ENCODE data around the gene GJB4.

The GJB4 gene

DNA sequence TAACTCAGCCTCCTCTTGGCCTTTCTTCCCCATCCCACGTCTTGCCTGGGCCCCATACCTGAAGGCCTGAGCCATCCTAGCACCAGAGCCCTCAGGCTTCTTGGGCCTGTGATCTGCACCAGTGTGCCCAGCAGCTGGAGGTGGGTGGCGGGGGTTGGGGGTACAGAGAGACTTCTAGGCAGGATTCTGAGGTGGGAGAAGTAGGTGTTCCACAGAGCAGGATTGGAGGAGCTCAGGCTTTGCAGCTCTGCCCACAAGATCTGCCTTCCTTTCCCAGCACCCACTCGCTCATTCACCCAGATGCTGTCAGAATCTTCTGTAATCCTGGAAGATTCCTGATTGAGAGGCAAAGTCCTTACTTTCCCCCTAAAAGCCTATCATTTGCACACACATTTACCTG is 14.7 kb upstream of the GJB4 start:
- no peak overlapping the region for H2AFZ ChIP-seq (ENCODE audit: low read depth)
- H4K20me1 ChIP-seq (ENCODE audit: insufficient read depth) = no peaks in the 10 kb centered on the region
- no peak overlapping the region for H3K4me2 ChIP-seq
- H3K4me1 ChIP-seq (ENCODE audit: low read depth, poor library complexity, severe bottlenecking) = no peaks in the 10 kb centered on the region
- H3K4me3 ChIP-seq (IDR thresholded peaks at IDR 0.05; ENCODE audit: insufficient read depth, low read depth, low read length) = no peak overlapping the region
- TF ChIP-seq, protein P1, sequence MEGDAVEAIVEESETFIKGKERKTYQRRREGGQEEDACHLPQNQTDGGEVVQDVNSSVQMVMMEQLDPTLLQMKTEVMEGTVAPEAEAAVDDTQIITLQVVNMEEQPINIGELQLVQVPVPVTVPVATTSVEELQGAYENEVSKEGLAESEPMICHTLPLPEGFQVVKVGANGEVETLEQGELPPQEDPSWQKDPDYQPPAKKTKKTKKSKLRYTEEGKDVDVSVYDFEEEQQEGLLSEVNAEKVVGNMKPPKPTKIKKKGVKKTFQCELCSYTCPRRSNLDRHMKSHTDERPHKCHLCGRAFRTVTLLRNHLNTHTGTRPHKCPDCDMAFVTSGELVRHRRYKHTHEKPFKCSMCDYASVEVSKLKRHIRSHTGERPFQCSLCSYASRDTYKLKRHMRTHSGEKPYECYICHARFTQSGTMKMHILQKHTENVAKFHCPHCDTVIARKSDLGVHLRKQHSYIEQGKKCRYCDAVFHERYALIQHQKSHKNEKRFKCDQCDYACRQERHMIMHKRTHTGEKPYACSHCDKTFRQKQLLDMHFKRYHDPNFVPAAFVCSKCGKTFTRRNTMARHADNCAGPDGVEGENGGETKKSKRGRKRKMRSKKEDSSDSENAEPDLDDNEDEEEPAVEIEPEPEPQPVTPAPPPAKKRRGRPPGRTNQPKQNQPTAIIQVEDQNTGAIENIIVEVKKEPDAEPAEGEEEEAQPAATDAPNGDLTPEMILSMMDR (conservative IDR thresholded peaks at IDR 0.05; ENCODE audit: low read depth, low read length) = no peak
- H3K36me3 ChIP-seq (ENCODE audit: insufficient read depth) = no peaks in the 10 kb centered on the region
- H3K27ac ChIP-seq = no peak overlapping the region
- no peaks in the 10 kb centered on the region for H3K27me3 ChIP-seq (ENCODE audit: insufficient read depth, low read depth)
- H3K79me2 ChIP-seq (ENCODE audit: insufficient read depth, low read depth) = no peaks in the 10 kb centered on the region
- H3K9ac ChIP-seq = no peak overlapping the region

DNA sequence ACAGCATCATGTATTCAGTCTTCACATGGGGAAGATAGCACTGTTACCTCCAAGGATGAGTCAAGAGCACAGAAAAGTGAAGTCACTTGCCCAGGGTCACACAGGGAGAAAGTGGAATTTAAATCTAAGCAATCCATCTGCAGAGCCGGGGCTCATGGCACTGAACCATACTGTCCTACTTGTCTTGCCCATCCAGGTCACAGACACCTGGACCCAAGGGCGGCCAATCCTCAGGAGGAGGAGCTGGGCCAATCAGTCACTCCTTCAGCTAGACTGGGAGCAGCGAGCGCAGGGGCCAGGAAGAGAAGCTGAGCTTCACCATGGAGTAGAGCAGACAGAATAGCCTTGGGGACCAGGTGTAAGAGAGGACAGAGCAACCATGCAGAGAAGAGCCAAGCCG is 13.9 kb upstream of the GJB4 start:
- Histone ChIP-seq H4K20me1 (ENCODE audit: insufficient read depth) (no peaks in the 10 kb centered on the region), H3K4me3 (IDR thresholded peaks at IDR 0.05; ENCODE audit: insufficient read depth, low read depth, low read length) (no peak overlapping the region), H2AFZ (ENCODE audit: low read depth) (no peak overlapping the region), H3K79me2 (ENCODE audit: insufficient read depth, low read depth) (no peaks in the 10 kb centered on the region), H3K27me3 (ENCODE audit: insufficient read depth, low read depth) (no peaks in the 10 kb centered on the region), H3K4me2 (no peak overlapping the region), H3K36me3 (ENCODE audit: insufficient read depth) (no peaks in the 10 kb centered on the region), H3K9ac (no peak overlapping the region), H3K27ac (no peak overlapping the region), H3K4me1 (ENCODE audit: low read depth, poor library complexity, severe bottlenecking) (no peaks in the 10 kb centered on the region)
- TF ChIP-seq, protein P1 (conservative IDR thresholded peaks at IDR 0.05; ENCODE audit: low read depth, low read length) = no peak

DNA sequence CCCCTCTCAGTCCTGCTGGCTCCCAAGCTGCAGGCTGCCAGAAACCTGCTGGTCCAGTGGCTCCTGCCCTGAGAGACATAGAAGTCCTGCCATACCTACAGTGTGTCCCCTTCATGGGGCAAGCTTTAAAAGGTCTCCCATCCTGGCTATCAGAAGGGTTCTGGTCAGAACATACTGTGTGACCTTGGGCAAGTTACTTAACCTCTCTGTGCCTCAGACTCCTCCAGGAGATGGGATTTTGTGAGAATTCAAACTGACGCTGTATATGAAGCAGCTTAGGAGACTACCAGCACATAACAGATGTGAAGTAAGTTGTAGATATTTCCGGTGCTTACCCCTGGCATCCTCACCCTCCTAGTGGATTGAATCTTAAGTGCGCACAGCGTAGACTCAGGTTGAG is 13.4 kb upstream of the GJB4 start:
- Histone ChIP-seq H3K27ac (no peak overlapping the region), H3K79me2 (ENCODE audit: insufficient read depth, low read depth) (no peaks in the 10 kb centered on the region), H3K27me3 (ENCODE audit: insufficient read depth, low read depth) (no peaks in the 10 kb centered on the region), H2AFZ (ENCODE audit: low read depth) (no peak overlapping the region), H3K4me3 (IDR thresholded peaks at IDR 0.05; ENCODE audit: insufficient read depth, low read depth, low read length) (no peak overlapping the region), H3K4me1 (ENCODE audit: low read depth, poor library complexity, severe bottlenecking) (no peaks in the 10 kb centered on the region), H3K36me3 (ENCODE audit: insufficient read depth) (no peaks in the 10 kb centered on the region), H3K4me2 (no peak overlapping the region), H4K20me1 (ENCODE audit: insufficient read depth) (no peaks in the 10 kb centered on the region), H3K9ac (no peak overlapping the region)
- TF ChIP-seq, protein P1 (conservative IDR thresholded peaks at IDR 0.05; ENCODE audit: low read depth, low read length) = no peak

DNA sequence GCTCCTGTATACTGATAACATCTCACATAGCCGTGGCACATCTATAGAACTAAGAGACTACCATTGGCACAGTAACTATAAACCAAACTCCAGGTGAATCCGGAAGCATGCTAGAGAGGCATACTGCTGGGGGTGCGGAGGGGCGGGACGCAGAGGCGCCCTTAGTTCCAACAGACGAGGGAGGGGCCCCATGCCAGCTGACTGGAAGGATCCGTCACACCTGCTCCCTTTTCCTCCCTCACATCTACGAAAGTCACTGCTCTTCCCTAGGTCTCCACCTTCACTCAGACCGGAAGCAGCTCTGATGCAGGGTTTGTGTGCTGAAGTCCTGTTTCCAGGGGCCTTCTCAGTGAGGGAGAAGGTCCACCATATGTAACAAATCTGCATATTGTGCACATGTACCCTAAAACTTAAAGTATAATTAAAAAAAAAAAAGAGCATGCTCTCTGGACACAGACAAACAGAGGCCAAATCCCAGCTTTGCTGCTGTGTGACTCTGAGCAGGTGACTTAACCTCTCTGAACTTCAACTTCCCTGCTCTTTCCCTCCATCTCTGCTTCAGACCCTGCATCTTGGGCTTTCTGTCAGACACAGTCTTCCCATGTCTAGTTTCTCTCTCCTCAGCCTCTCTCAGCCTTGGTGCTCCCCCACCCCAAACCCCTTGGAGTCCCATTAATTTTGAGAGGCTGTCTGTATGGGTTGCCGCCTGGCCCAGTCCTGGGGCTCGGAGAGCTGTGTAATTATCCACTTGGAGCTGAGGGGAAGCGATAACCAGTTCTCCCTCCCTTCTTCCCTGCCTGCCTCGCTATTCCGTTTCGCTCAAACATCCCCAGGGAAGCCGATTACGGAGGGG is 12.5 kb upstream of the GJB4 start:
- H4K20me1 ChIP-seq (ENCODE audit: insufficient read depth) = no peaks in the 10 kb centered on the region
- no peak overlapping the region for H3K9ac ChIP-seq
- H3K4me1 ChIP-seq (ENCODE audit: low read depth, poor library complexity, severe bottlenecking) = no peaks in the 10 kb centered on the region
- no peak overlapping the region for H3K27ac ChIP-seq
- H3K36me3 ChIP-seq (ENCODE audit: insufficient read depth) = no peaks in the 10 kb centered on the region
- no peaks in the 10 kb centered on the region for H3K79me2 ChIP-seq (ENCODE audit: insufficient read depth, low read depth)
- no peak overlapping the region for H3K4me2 ChIP-seq
- H3K27me3 ChIP-seq (ENCODE audit: insufficient read depth, low read depth) = no peaks in the 10 kb centered on the region
- no peak overlapping the region for H3K4me3 ChIP-seq (IDR thresholded peaks at IDR 0.05; ENCODE audit: insufficient read depth, low read depth, low read length)
- TF ChIP-seq, protein P1 (conservative IDR thresholded peaks at IDR 0.05; ENCODE audit: low read depth, low read length) = no peak
- no peak overlapping the region for H2AFZ ChIP-seq (ENCODE audit: low read depth)

Measured in KMS-11 (cell line).